A549 (cell line): ENCODE results near the gene CDH18. TPM values are rescaled to one million over a fixed set of nuclear protein-coding genes. Genes with fewer than 3 reads are reported as not detected.

Experiments
- ATAC-seq, 2 experiments: fragments of 200-7000 bp in 1 of 2; fragments of >200 bp in 1 of 2; cut with Nextera tagmentation in 1 of 2; cut with Tn5 transposase in 1 of 2; 3 replicates each; pipeline versions ENCODE4 v1.8.0 to v1.9.1; 2018 to 2020; ENCODE audit warnings: mild to moderate bottlenecking in 1 of 2, moderate library complexity in 1 of 2
- CTCF ChIA-PET: fragments of 300-600 bp; sonication (Branson Sonifier 250); formaldehyde crosslinking; extraction: SDS; loops from one replicate; lab custom pipeline; 2021; ENCODE audit warnings: antibody characterized with exemption, inconsistent platforms; lab: Yijun Ruan, JAX
- POLR2A ChIA-PET: fragments of 350-600 bp; formaldehyde crosslinking; extraction: SDS; loops from one replicate; lab custom pipeline; 2021; ENCODE audit warnings: antibody characterized with exemption, inconsistent platforms; lab: Yijun Ruan, JAX
- DNase-seq, 2 experiments: peaks; one replicate each; pipeline versions ENCODE4 v3.0.0 to v3.0.0-alpha.2; 2011 to 2016; ENCODE audit warnings: low read depth in 1 of 2, low spot score in 1 of 2
- FAIRE-seq: peaks from 2 replicates; lab custom pipeline; 2011; peaks lifted over from hg19 to GRCh38; lab: Jason Lieb, UNC
- H3K27ac ChIP-seq, 2 experiments: fragments of >200 bp; sonication (Bioruptor Twin); formaldehyde crosslinking; 3 replicates each; pipeline ENCODE4 v1.5.1; 2016 to 2017
- H3K4me1 ChIP-seq: fragments of >200 bp; sonication (Bioruptor Twin); formaldehyde crosslinking; 3 replicates; pipeline ENCODE4 v1.6.1; 2016
- H3K4me2 ChIP-seq: fragments of >200 bp; sonication (Bioruptor Twin); formaldehyde crosslinking; 3 replicates; pipeline ENCODE4 v1.6.1; 2016
- H3K4me3 ChIP-seq: fragments of >200 bp; sonication (Bioruptor Twin); formaldehyde crosslinking; 3 replicates; pipeline ENCODE4 v1.5.1; 2016
- H3K9me3 ChIP-seq: fragments of >200 bp; sonication (Bioruptor Twin); formaldehyde crosslinking; 3 replicates; pipeline ENCODE4 v1.6.1; 2016
- BCL3 ChIP-seq: fragments of >200 bp; sonication (Bioruptor Twin); formaldehyde crosslinking; IDR thresholded peaks from 3 replicates; pipeline ENCODE4 v1.6.1; 2016
- CBX8 ChIP-seq: fragments of 200-600 bp; sonication (generic); IDR thresholded peaks from 2 replicates; pipeline ENCODE4 v1.6.1; 2016
- CHD2 ChIP-seq: fragments of 150-350 bp; IDR thresholded peaks from 2 replicates; pipeline ENCODE4 v1.6.1; 2014; ENCODE audit warnings: low read length; ENCODE audit not compliant: partially characterized antibody
- CTCF ChIP-seq: fragments of >200 bp; sonication (Bioruptor Twin); formaldehyde crosslinking; IDR thresholded peaks from 3 replicates; pipeline ENCODE4 v1.5.1; 2016
- E2F6 ChIP-seq: IDR thresholded peaks from 2 replicates; pipeline ENCODE4 v1.6.1; 2012; ENCODE audit warnings: low read depth, borderline replicate concordance
- HDAC2 ChIP-seq: fragments of 200-600 bp; sonication (generic); IDR thresholded peaks from 2 replicates; pipeline ENCODE4 v1.6.1; 2016
- HEYL ChIP-seq: fragments of 250-450 bp; sonication (Bioruptor Pico); IDR thresholded peaks from 2 replicates; pipeline ENCODE4 v1.8.0; 2021; ENCODE audit warnings: mild to moderate bottlenecking, moderate library complexity
- HOXB13 ChIP-seq: fragments of 250-450 bp; sonication (Bioruptor Pico); IDR thresholded peaks from 2 replicates; pipeline ENCODE4 v1.5.0; 2020; ENCODE audit warnings: low read depth, mild to moderate bottlenecking, moderate library complexity
- HOXB5 ChIP-seq: fragments of 250-450 bp; sonication (Bioruptor Pico); IDR thresholded peaks from 2 replicates; pipeline ENCODE4 v1.5.0; 2020; ENCODE audit warnings: mild to moderate bottlenecking, moderate library complexity
- JUNB ChIP-seq: fragments of >200 bp; sonication (Bioruptor Twin); formaldehyde crosslinking; IDR thresholded peaks from 2 replicates; pipeline ENCODE4 v1.6.1; 2016
- KDM5A ChIP-seq: fragments of 200-600 bp; sonication (generic); IDR thresholded peaks from 2 replicates; pipeline ENCODE4 v1.6.1; 2016; ENCODE audit warnings: antibody characterized with exemption, mild to moderate bottlenecking
- MAFK ChIP-seq: fragments of 450-650 bp; IDR thresholded peaks from 2 replicates; pipeline ENCODE4 v1.6.1; 2014; ENCODE audit not compliant: partially characterized antibody
- PHF8 ChIP-seq: fragments of 200-600 bp; sonication (generic); IDR thresholded peaks from 2 replicates; pipeline ENCODE4 v1.6.1; 2016; ENCODE audit warnings: low read depth, mild to moderate bottlenecking, antibody characterized with exemption, moderate library complexity, borderline replicate concordance
- RCOR1 ChIP-seq: fragments of 150-350 bp; IDR thresholded peaks from 2 replicates; pipeline ENCODE4 v1.6.1; 2014; ENCODE audit warnings: antibody characterized with exemption, low read length, low read depth
- RNF2 ChIP-seq: fragments of 200-600 bp; sonication (generic); IDR thresholded peaks from 2 replicates; pipeline ENCODE4 v1.6.1; 2016; ENCODE audit warnings: low read depth, mild to moderate bottlenecking, antibody characterized with exemption, moderate library complexity, borderline replicate concordance
- SMC3 ChIP-seq: fragments of >200 bp; sonication (Bioruptor Twin); formaldehyde crosslinking; IDR thresholded peaks from 3 replicates; pipeline ENCODE4 v1.6.1; 2018; ENCODE audit warnings: inconsistent platforms
- TFCP2L1 ChIP-seq: fragments of 250-450 bp; sonication (Bioruptor Pico); IDR thresholded peaks from 2 replicates; pipeline ENCODE4 v1.5.0; 2021; ENCODE audit warnings: mild to moderate bottlenecking
- USF2 ChIP-seq: fragments of 450-650 bp; IDR thresholded peaks from 2 replicates; pipeline ENCODE4 v1.6.1; 2014; ENCODE audit warnings: antibody characterized with exemption
- ZFP36 ChIP-seq: fragments of 450-650 bp; IDR thresholded peaks from 2 replicates; pipeline ENCODE4 v1.6.1; 2014; ENCODE audit warnings: borderline replicate concordance; ENCODE audit not compliant: partially characterized antibody
- ZNF302 ChIP-seq: fragments of 250-450 bp; sonication (Bioruptor Pico); IDR thresholded peaks from 2 replicates; pipeline ENCODE4 v1.9.0; 2021; ENCODE audit warnings: inconsistent platforms, mild to moderate bottlenecking, moderate library complexity
- ZSCAN20 ChIP-seq: fragments of 250-450 bp; sonication (Bioruptor Pico); IDR thresholded peaks from 2 replicates; pipeline ENCODE4 v1.8.0; 2022; ENCODE audit warnings: mild to moderate bottlenecking, moderate library complexity
- WGBS: methylation state at CpG from one replicate; pipeline ENCODE4 v1.1.6; 2017; ENCODE audit errors: missing lambda C conversion rate; 5-methylcytosine and 5-hydroxymethylcytosine counted together
- polyA plus RNA-seq, 4 experiments: library from polyadenylated mRNA; depleted of rRNA in 3 of 4; stranded (reverse); fragments of >200 nt; fragmentation: RNase III in 1 of 4; extraction: RNeasy Plus Mini Kit Qiagen cat#74134 plus additional on column Dnase treatment in 1 of 4; gene quantifications; 2 replicates in 3 of 4; 3 replicates in 1 of 4; pipeline ENCODE4 v1.2.3, GENCODE V29; 2011 to 2017

The CDH18 gene
- polyA plus RNA-seq, 2 of the 4 experiments (the other 2 are of a cell fraction), result not detected

- ChIA-PET POLR2A (no interaction called here), CTCF (no interaction called here)
- Histone ChIP-seq H3K9me3 (no peaks in the 10 kb centered on the region), H3K27ac (no peak overlapping the region), H3K4me1 (no peaks in the 10 kb centered on the region), H3K4me2 (no peak overlapping the region), H3K4me3 (no peak overlapping the region)
- FAIRE-seq (no peak), ATAC-seq (no peak), DNase-seq (no peak)
- WGBS, result 15% methylated on average over 3 of the region's 3 CpGs
- no peak for TF ChIP-seq BCL3
- TF ChIP-seq E2F6, result no peak
- TF ChIP-seq USF2, result no peak
- TF ChIP-seq RCOR1, result no peak
- no peak for TF ChIP-seq MAFK
- no peak for TF ChIP-seq ZSCAN20
Observed at GRCh38 chr5:19577882-19578281, 410.1 kb downstream of the CDH18 start.

- H3K4me3 ChIP-seq, result no peak overlapping the region
- DNase-seq (no peak), FAIRE-seq (no peak), ATAC-seq (no peak)
- H3K27ac ChIP-seq, result no peak overlapping the region
- POLR2A ChIA-PET, result no interaction called here
- CTCF ChIA-PET, result no interaction called here
- no peak for TF ChIP-seq ZFP36
- TF ChIP-seq TFCP2L1 (CRISPR knock-in tag), result no peak
- no peak for TF ChIP-seq BCL3
- TF ChIP-seq CTCF, result no peak
- no peak for TF ChIP-seq RNF2
- no peak for TF ChIP-seq ZSCAN20
- no peak for TF ChIP-seq ZNF302 (CRISPR knock-in tag)
- no peak for TF ChIP-seq CBX8
- TF ChIP-seq CHD2, result no peak
- no peak for TF ChIP-seq SMC3
- TF ChIP-seq PHF8, result no peak
- no peak for TF ChIP-seq KDM5A
- TF ChIP-seq JUNB, result no peak
- no peak for TF ChIP-seq HOXB13
- no peak for TF ChIP-seq HOXB5 (CRISPR knock-in tag)
- TF ChIP-seq HDAC2, result no peak
- TF ChIP-seq HEYL (CRISPR knock-in tag), result no peak
- H3K9me3 ChIP-seq, result no peaks in the 10 kb centered on the region
- WGBS, result 3% methylated on average over 2 of the region's 2 CpGs
- H3K4me2 ChIP-seq, result no peak overlapping the region
- H3K4me1 ChIP-seq, result no peaks in the 10 kb centered on the region
Observed at GRCh38 chr5:19568004-19568403, 420.0 kb downstream of the CDH18 start.
